H1 (cell line): ENCODE data around the gene POPDC2. TPM values are rescaled to one million over a fixed set of nuclear protein-coding genes. Genes with fewer than 3 reads are reported as not detected.

Experiments
- CTCF ChIA-PET: fragments of 300-600 bp; sonication (Branson Sonifier 250); formaldehyde crosslinking; loops from one replicate; lab custom pipeline; 2021; ENCODE audit not compliant: partially characterized antibody; lab: Charles Lee
- POLR2A ChIA-PET: fragments of 300-600 bp; sonication (Branson Sonifier 250); formaldehyde crosslinking; loops from one replicate; lab custom pipeline; 2021; ENCODE audit warnings: inconsistent platforms; ENCODE audit not compliant: partially characterized antibody; lab: Charles Lee
- DNase-seq, 2 experiments: peaks; one replicate each; pipeline versions ENCODE4 v3.0.0 to v3.0.0-alpha.2; 2010 to 2022; ENCODE audit warnings: low spot score in 2 of 2, low read depth in 1 of 2, mixed read lengths in 1 of 2
- FAIRE-seq: peaks from 2 replicates; lab custom pipeline; 2011; peaks lifted over from hg19 to GRCh38; lab: Jason Lieb, UNC
- H2AFZ ChIP-seq: 2 replicates; pipeline ENCODE4 v1.8.1; 2012; ENCODE audit warnings: low read length, inconsistent platforms
- H2AK5ac ChIP-seq: 2 replicates; pipeline ENCODE4 v1.6.1; 2013; ENCODE audit warnings: low read depth, low read length
- H2BK120ac ChIP-seq: replicated peaks from 2 replicates; pipeline ENCODE3; 2013; ENCODE audit warnings: low read depth, low read length, inconsistent platforms
- H2BK12ac ChIP-seq: 2 replicates; pipeline ENCODE4 v1.6.1; 2013; ENCODE audit warnings: low read depth, low read length
- H2BK15ac ChIP-seq: 2 replicates; pipeline ENCODE4 v1.6.1; 2013; ENCODE audit warnings: low read length
- H2BK20ac ChIP-seq: 2 replicates; pipeline ENCODE4 v1.6.1; 2013; ENCODE audit warnings: low read length
- H2BK5ac ChIP-seq: 2 replicates; pipeline ENCODE4 v1.6.1; 2013; ENCODE audit warnings: low read depth, low read length
- H3K14ac ChIP-seq: 2 replicates; pipeline ENCODE4 v1.6.1; 2013; ENCODE audit warnings: inconsistent platforms; ENCODE audit not compliant: insufficient read length
- H3K18ac ChIP-seq: 2 replicates; pipeline ENCODE4 v1.6.1; 2013; ENCODE audit warnings: low read length; ENCODE audit errors: extremely low read depth
- H3K23ac ChIP-seq: 2 replicates; pipeline ENCODE4 v1.6.1; 2013; ENCODE audit warnings: inconsistent platforms; ENCODE audit not compliant: insufficient read length
- H3K23me2 ChIP-seq: 2 replicates; pipeline ENCODE4 v1.6.1; 2013; ENCODE audit warnings: low read depth, low read length
- H3K27ac ChIP-seq: 2 replicates; pipeline ENCODE4 v1.6.1; 2011; ENCODE audit warnings: low read depth, low read length, inconsistent platforms
- H3K27me3 ChIP-seq, 4 experiments: replicated peaks in 1 of 4; 1 replicate in 1 of 4; 2 replicates in 3 of 4; pipeline versions ENCODE4 v1.6.1 to v1.8.1; 2011 to 2013; ENCODE audit warnings: low read length in 3 of 4, mild to moderate bottlenecking in 3 of 4, inconsistent platforms in 2 of 4, mixed read lengths in 2 of 4, moderate library complexity in 1 of 4; ENCODE audit not compliant: control insufficient read depth in 3 of 4, insufficient read depth in 3 of 4; ENCODE audit errors: extremely low read depth in 1 of 4
- H3K36me3 ChIP-seq, 4 experiments: 2 replicates each; pipeline versions ENCODE4 v1.6.1 to v1.8.1; 2011 to 2013; ENCODE audit warnings: mild to moderate bottlenecking in 4 of 4, low read length in 3 of 4, moderate library complexity in 2 of 4, control low read depth in 1 of 4, inconsistent platforms in 1 of 4; ENCODE audit not compliant: insufficient read depth in 4 of 4, control insufficient read depth in 2 of 4
- H3K4ac ChIP-seq: replicated peaks from 2 replicates; pipeline ENCODE3; 2013; ENCODE audit warnings: low read length, low read depth, mixed read lengths, inconsistent platforms; ENCODE audit not compliant: insufficient read length
- H3K4me1 ChIP-seq, 4 experiments: replicated peaks in 1 of 4; 1 replicate in 1 of 4; 2 replicates in 3 of 4; pipeline versions ENCODE4 v1.6.1 to v1.8.1; 2011 to 2013; ENCODE audit warnings: low read length in 3 of 4, inconsistent platforms in 2 of 4, mixed read lengths in 1 of 4; ENCODE audit not compliant: insufficient read depth in 4 of 4, control insufficient read depth in 3 of 4
- H3K4me2 ChIP-seq, 2 experiments: 2 replicates each; pipeline versions ENCODE4 v1.6.1 to v1.8.1; 2011 to 2013; ENCODE audit warnings: low read depth in 2 of 2, low read length in 2 of 2, control low read depth in 1 of 2, inconsistent platforms in 1 of 2, mild to moderate bottlenecking in 1 of 2; ENCODE audit not compliant: insufficient read depth in 1 of 2
- H3K4me3 ChIP-seq, 4 experiments: fragments of 200-600, 300-600 bp in 1 of 4; sonication (generic), shearing (Covaris generic), sonication (Bioruptor Twin) in 1 of 4; 2 replicates each; pipeline versions ENCODE4 v1.5.1 to v1.8.1; 2011 to 2016; ENCODE audit warnings: low read length in 4 of 4, low read depth in 3 of 4, control low read depth in 2 of 4, inconsistent platforms in 2 of 4, mild to moderate bottlenecking in 2 of 4, mixed read lengths in 1 of 4, moderate library complexity in 1 of 4; ENCODE audit not compliant: insufficient read depth in 2 of 4; ENCODE audit errors: extremely low read depth in 1 of 4
- H3K56ac ChIP-seq: replicated peaks from 2 replicates; pipeline ENCODE3; 2013; ENCODE audit warnings: low read depth, mild to moderate bottlenecking, mixed read lengths, low read length, inconsistent platforms; ENCODE audit not compliant: insufficient read length
- H3K79me1 ChIP-seq: 2 replicates; pipeline ENCODE4 v1.6.1; 2013; ENCODE audit warnings: low read depth, low read length, control low read depth
- H3K79me2 ChIP-seq, 2 experiments: 2 replicates each; pipeline versions ENCODE4 v1.6.1 to v1.8.1; 2012 to 2013; ENCODE audit warnings: low read length in 2 of 2, mild to moderate bottlenecking in 2 of 2, inconsistent platforms in 1 of 2; ENCODE audit not compliant: insufficient read depth in 2 of 2, control insufficient read depth in 1 of 2
- H3K9ac ChIP-seq, 4 experiments: replicated peaks in 1 of 4; 1 replicate in 1 of 4; 2 replicates in 3 of 4; pipeline versions ENCODE4 v1.6.1 to v1.8.1; 2011 to 2013; ENCODE audit warnings: low read depth in 3 of 4, low read length in 3 of 4, control low read depth in 2 of 4, mild to moderate bottlenecking in 2 of 4, moderate library complexity in 2 of 4, inconsistent platforms in 1 of 4; ENCODE audit errors: extremely low read depth in 1 of 4
- H3K9me3 ChIP-seq, 2 experiments: 2 replicates each; pipeline versions ENCODE4 v1.6.1 to v1.8.1; 2012 to 2013; ENCODE audit warnings: mild to moderate bottlenecking in 2 of 2, moderate library complexity in 2 of 2, control low read depth in 1 of 2, inconsistent platforms in 1 of 2, low read depth in 1 of 2, low read length in 1 of 2, mixed read lengths in 1 of 2; ENCODE audit not compliant: insufficient read depth in 2 of 2
- H4K20me1 ChIP-seq, 2 experiments: replicated peaks in 1 of 2; 2 replicates each; pipeline versions ENCODE3 to v1.8.1; 2011 to 2013; ENCODE audit warnings: inconsistent platforms in 2 of 2, low read length in 2 of 2, mild to moderate bottlenecking in 1 of 2; ENCODE audit not compliant: insufficient read depth in 2 of 2, control insufficient read depth in 1 of 2
- H4K5ac ChIP-seq: 2 replicates; pipeline ENCODE4 v1.6.1; 2013; ENCODE audit warnings: low read length, low read depth, mixed read lengths, inconsistent platforms; ENCODE audit not compliant: insufficient read length
- H4K8ac ChIP-seq: 2 replicates; pipeline ENCODE4 v1.8.0; 2013; ENCODE audit warnings: mild to moderate bottlenecking, moderate library complexity, low read length, inconsistent platforms; ENCODE audit not compliant: insufficient read depth; ENCODE audit errors: extremely low read depth
- H4K91ac ChIP-seq: replicated peaks from 2 replicates; pipeline ENCODE3; 2013; ENCODE audit warnings: low read length, mixed read lengths, inconsistent platforms; ENCODE audit not compliant: insufficient read length
- BCL11A ChIP-seq, 2 experiments: IDR thresholded peaks; one replicate each; pipeline ENCODE4 v1.6.1; 2011; ENCODE audit warnings: low read depth in 2 of 2, low read length in 2 of 2, mild to moderate bottlenecking in 2 of 2
- CBX5 ChIP-seq: fragments of 300-800, 300-1000 bp; sonication (generic); IDR thresholded peaks from 2 replicates; pipeline ENCODE4 v1.7.1; 2016; ENCODE audit warnings: antibody characterized with exemption, low read length, low read depth
- CHD1 ChIP-seq: IDR thresholded peaks from 2 replicates; pipeline ENCODE4 v1.6.1; 2012; ENCODE audit warnings: low read depth, low read length, improper control_type of control experiment
- POU5F1 ChIP-seq: IDR thresholded peaks from 2 replicates; pipeline ENCODE4 v1.6.1; 2011; ENCODE audit warnings: low read depth, mild to moderate bottlenecking, low read length, moderate library complexity
- RBBP5 ChIP-seq: IDR thresholded peaks from 2 replicates; pipeline ENCODE4 v1.7.1; 2012; ENCODE audit warnings: low read depth, mild to moderate bottlenecking, inconsistent platforms, low read length, moderate library complexity, borderline replicate concordance
- WGBS, 2 experiments: shearing (Covaris generic) in 1 of 2; methylation state at CpG; one replicate each; pipeline versions ENCODE4 v1.1.6 to v1.1.7; 2013 to 2015; ENCODE audit warnings: low lambda C conversion rate in 2 of 2, mixed read lengths in 2 of 2, inconsistent platforms in 1 of 2, low coverage in 1 of 2, missing lambda C conversion rate in 1 of 2; ENCODE audit not compliant: insufficient replicate concordance in 2 of 2, insufficient coverage in 1 of 2, insufficient read length in 1 of 2; ENCODE audit errors: extremely low coverage in 1 of 2, missing lambda C conversion rate in 1 of 2; 5-methylcytosine and 5-hydroxymethylcytosine counted together
- polyA plus RNA-seq, 7 experiments: library from polyadenylated mRNA; depleted of rRNA in 3 of 7; stranded (reverse) in 5 of 7; unstranded in 2 of 7; fragments of >200 nt in 5 of 7; fragments of 200-250 nt in 2 of 7; gene quantifications; 1 replicate in 5 of 7; 2 replicates in 1 of 7; 4 replicates in 1 of 7; pipeline versions ENCODE4 v1.2.1 to v1.2.3, GENCODE V29; 2011 to 2013; ENCODE audit warnings: missing spikeins in 2 of 7, mixed read lengths in 2 of 7
- total RNA-seq: library from RNA; stranded (reverse); fragmentation: NEBNext Ultra II Directional; extraction: Animal tissue kit (Norgen Biotek cat#: 25700); gene quantifications from 2 replicates; pipeline ENCODE4 v1.2.1, GENCODE V29; 2021

The POPDC2 gene
- total and polyA plus RNA-seq, 2 of the 8 experiments (the other 6 are each of a cell fraction or from before 2014, with no cell fraction given) = 0.65 to 1.1 TPM

GRCh38 chr3:119631516-119631915, 28.9 kb downstream of the POPDC2 start:
- POLR2A ChIA-PET = interaction anchor here (0.6 kb wide), 1 partner anchor 27 kb away, joined by 3 read pairs; no protein-coding TSS in a partner anchor
- H2BK5ac ChIP-seq = no peak overlapping the region
- H3K4ac ChIP-seq = no peak overlapping the region
- no peak overlapping the region for H2BK120ac ChIP-seq
- H3K23me2 ChIP-seq = no peaks in the 10 kb centered on the region
- H3K4me1 ChIP-seq = peaks cover 0 to 4% (median 1%) of the 10 kb centered on the region in 4 experiments; a peak in 2 of 7 replicates
- no peak for DNase-seq
- no peaks in the 10 kb centered on the region for H3K9me3 ChIP-seq
- H4K5ac ChIP-seq = no peak overlapping the region
- no peak overlapping the region for H2BK15ac ChIP-seq
- H2BK12ac ChIP-seq = no peak overlapping the region
- no peak overlapping the region for H3K27ac ChIP-seq
- no peaks in the 10 kb centered on the region for H4K20me1 ChIP-seq
- no peak overlapping the region for H3K4me3 ChIP-seq
- no peak overlapping the region for H3K18ac ChIP-seq
- no peaks in the 10 kb centered on the region for H3K79me2 ChIP-seq
- no peak for FAIRE-seq
- no peaks in the 10 kb centered on the region for H3K36me3 ChIP-seq
- H3K9ac ChIP-seq = no peak overlapping the region
- H2AK5ac ChIP-seq = no peak overlapping the region
- H4K8ac ChIP-seq = no peak overlapping the region
- 79% methylated on average over 3 of the region's 3 CpGs; no CpG with 5 or more reads in 1 of the 2 experiments for WGBS, 2 experiments
- H3K56ac ChIP-seq = no peak overlapping the region
- H3K79me1 ChIP-seq = no peaks in the 10 kb centered on the region
- H4K91ac ChIP-seq = no peak overlapping the region
- CTCF ChIA-PET = interaction anchor here (0.7 to 1.6 kb wide), 3 partner anchors 11 to 408 kb away, joined by 3 read pairs; no protein-coding TSS in a partner anchor
- H2AFZ ChIP-seq = no peak overlapping the region
- no peak overlapping the region for H3K14ac ChIP-seq
- no peak overlapping the region for H3K4me2 ChIP-seq
- H3K27me3 ChIP-seq = no peaks in the 10 kb centered on the region
- H2BK20ac ChIP-seq = no peak overlapping the region
- no peak overlapping the region for H3K23ac ChIP-seq
- TF ChIP-seq CBX5 = no peak
- TF ChIP-seq RBBP5 = no peak
- no peak for TF ChIP-seq POU5F1
- TF ChIP-seq BCL11A (IDR thresholded peaks at IDR 0.05; ENCODE audit: low read depth in 2 of 2, low read length in 2 of 2) = no peak
- TF ChIP-seq CHD1 = no peak
